ENCODE data around the gene CDIPT. TPM values are rescaled to one million over a fixed set of nuclear protein-coding genes. Genes with fewer than 3 reads are reported as not detected.

The CDIPT gene
- total RNA-seq, 1 experiment from 2014 or later: 60.5 TPM

- intact Hi-C loops (cut with micrococcal nuclease): no loop called here
- TF ChIP-seq EZH2 (IDR thresholded peaks at IDR 0.05; ENCODE audit: low read length, unreplicated experiment): no peak
- TF ChIP-seq, protein P1, sequence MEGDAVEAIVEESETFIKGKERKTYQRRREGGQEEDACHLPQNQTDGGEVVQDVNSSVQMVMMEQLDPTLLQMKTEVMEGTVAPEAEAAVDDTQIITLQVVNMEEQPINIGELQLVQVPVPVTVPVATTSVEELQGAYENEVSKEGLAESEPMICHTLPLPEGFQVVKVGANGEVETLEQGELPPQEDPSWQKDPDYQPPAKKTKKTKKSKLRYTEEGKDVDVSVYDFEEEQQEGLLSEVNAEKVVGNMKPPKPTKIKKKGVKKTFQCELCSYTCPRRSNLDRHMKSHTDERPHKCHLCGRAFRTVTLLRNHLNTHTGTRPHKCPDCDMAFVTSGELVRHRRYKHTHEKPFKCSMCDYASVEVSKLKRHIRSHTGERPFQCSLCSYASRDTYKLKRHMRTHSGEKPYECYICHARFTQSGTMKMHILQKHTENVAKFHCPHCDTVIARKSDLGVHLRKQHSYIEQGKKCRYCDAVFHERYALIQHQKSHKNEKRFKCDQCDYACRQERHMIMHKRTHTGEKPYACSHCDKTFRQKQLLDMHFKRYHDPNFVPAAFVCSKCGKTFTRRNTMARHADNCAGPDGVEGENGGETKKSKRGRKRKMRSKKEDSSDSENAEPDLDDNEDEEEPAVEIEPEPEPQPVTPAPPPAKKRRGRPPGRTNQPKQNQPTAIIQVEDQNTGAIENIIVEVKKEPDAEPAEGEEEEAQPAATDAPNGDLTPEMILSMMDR (conservative IDR thresholded peaks at IDR 0.05; ENCODE audit: low read depth, low read length): no peak
- TF ChIP-seq EZH2phosphoT487 (IDR thresholded peaks at IDR 0.05; ENCODE audit: borderline replicate concordance, low read length): no peak
- Histone ChIP-seq H3K36me3 (ENCODE audit: low read depth, low read length) (no peaks in the 10 kb centered on the region), H3K4me1 (ENCODE audit: insufficient read depth, low read length) (no peaks in the 10 kb centered on the region), H3K27ac (ENCODE audit: low read length) (no peak overlapping the region), H3K9ac (ENCODE audit: low read length) (no peak overlapping the region), H3K4me3 (ENCODE audit: low read length) (no peak overlapping the region), H3K79me2 (ENCODE audit: low read length) (no peaks in the 10 kb centered on the region), H3K9me3 (ENCODE audit: low read length) (no peaks in the 10 kb centered on the region), H4K20me1 (ENCODE audit: low read length) (no peaks in the 10 kb centered on the region), H3K27me3 (ENCODE audit: low read length) (no peaks in the 10 kb centered on the region), H3K9me2 (replicated peaks; ENCODE audit: low read length) (no peaks in the 10 kb centered on the region), H3K4me2 (ENCODE audit: low read length) (no peak overlapping the region), H2AFZ (ENCODE audit: low read length) (no peak overlapping the region), H3F3A (ENCODE audit: low read length, unreplicated experiment) (no peaks in the 10 kb centered on the region)
- CTCF ChIA-PET: no interaction called here
- POLR2A ChIA-PET (ENCODE audit: unreplicated experiment): no interaction called here
- ATAC-seq (no peak), DNase-seq (no peak)
- no TSS peak for BruUV-seq (replicated peaks)
Measured at GRCh38 chr16:29841631-29842030, 21.4 kb downstream of the CDIPT start.

DNA sequence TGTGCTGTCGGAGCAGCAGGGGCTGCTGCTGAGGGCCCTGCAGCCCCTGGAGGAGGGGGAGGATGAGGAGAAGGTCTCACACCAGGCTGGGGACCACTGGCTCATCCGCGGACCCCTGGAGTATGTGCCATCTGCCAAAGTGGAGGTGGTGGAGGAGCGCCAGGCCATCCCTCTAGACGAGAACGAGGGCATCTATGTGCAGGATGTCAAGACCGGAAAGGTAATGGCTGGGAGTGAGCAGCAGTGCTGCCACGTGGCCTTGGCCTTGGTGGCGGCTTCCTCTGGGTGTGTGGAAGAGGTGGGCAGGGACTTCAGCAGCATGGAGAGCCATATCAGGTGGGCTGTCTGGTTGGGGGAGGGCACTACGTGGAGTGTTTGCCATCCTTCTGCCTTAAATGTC is 22.8 kb downstream of the CDIPT start:
- ChIA-PET CTCF (no interaction called here), POLR2A (ENCODE audit: unreplicated experiment) (no interaction called here)
- Histone ChIP-seq H3K9me2 (replicated peaks; ENCODE audit: low read length) (no peaks in the 10 kb centered on the region), H3K27ac (ENCODE audit: low read length) (no peak overlapping the region), H4K20me1 (ENCODE audit: low read length) (no peaks in the 10 kb centered on the region), H3K27me3 (ENCODE audit: low read length) (no peaks in the 10 kb centered on the region), H3K9ac (ENCODE audit: low read length) (no peak overlapping the region), H3F3A (ENCODE audit: low read length, unreplicated experiment) (no peaks in the 10 kb centered on the region), H3K36me3 (ENCODE audit: low read depth, low read length) (no peaks in the 10 kb centered on the region), H3K4me1 (ENCODE audit: insufficient read depth, low read length) (no peaks in the 10 kb centered on the region), H3K4me3 (ENCODE audit: low read length) (no peak overlapping the region), H3K4me2 (ENCODE audit: low read length) (no peak overlapping the region), H3K9me3 (ENCODE audit: low read length) (no peaks in the 10 kb centered on the region), H3K79me2 (ENCODE audit: low read length) (no peaks in the 10 kb centered on the region), H2AFZ (ENCODE audit: low read length) (no peak overlapping the region)
- DNase-seq: no peak
- ATAC-seq: no peak
- TF ChIP-seq EZH2phosphoT487 (IDR thresholded peaks at IDR 0.05; ENCODE audit: borderline replicate concordance, low read length) (no peak), EZH2 (IDR thresholded peaks at IDR 0.05; ENCODE audit: low read length, unreplicated experiment) (no peak)
- TF ChIP-seq, protein P1 (conservative IDR thresholded peaks at IDR 0.05; ENCODE audit: low read depth, low read length): no peak
- no TSS peak for BruUV-seq (replicated peaks)
- intact Hi-C loops (cut with micrococcal nuclease): no loop called here

DNA sequence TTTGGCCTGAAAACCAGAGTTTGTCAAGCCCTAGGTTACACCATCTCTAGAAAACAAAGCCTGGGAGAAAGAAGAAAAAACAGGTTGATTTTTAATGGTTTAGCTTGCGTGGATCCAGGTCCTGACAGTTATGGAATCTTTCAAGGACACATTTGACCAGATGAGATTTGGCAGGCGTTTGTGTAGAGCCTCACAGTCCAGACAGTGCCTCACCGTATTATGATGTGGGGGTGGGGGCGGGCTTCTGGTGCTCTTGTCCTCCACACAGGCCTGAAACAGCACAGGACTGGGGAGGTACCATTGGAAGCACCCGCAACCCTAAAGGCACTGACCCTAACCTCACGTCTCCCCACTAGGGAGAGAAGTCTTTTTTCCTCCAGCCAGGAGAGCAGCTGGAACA is 23.2 kb downstream of the CDIPT start:
- no peak for DNase-seq
- Histone ChIP-seq H3K9ac (ENCODE audit: low read length) (no peak overlapping the region), H4K20me1 (ENCODE audit: low read length) (no peaks in the 10 kb centered on the region), H3K9me2 (replicated peaks; ENCODE audit: low read length) (no peaks in the 10 kb centered on the region), H3K36me3 (ENCODE audit: low read depth, low read length) (no peaks in the 10 kb centered on the region), H3K4me3 (ENCODE audit: low read length) (no peak overlapping the region), H3K79me2 (ENCODE audit: low read length) (no peaks in the 10 kb centered on the region), H3K27me3 (ENCODE audit: low read length) (no peaks in the 10 kb centered on the region), H3K27ac (ENCODE audit: low read length) (no peak overlapping the region), H3F3A (ENCODE audit: low read length, unreplicated experiment) (no peaks in the 10 kb centered on the region), H2AFZ (ENCODE audit: low read length) (no peak overlapping the region), H3K9me3 (ENCODE audit: low read length) (no peaks in the 10 kb centered on the region), H3K4me1 (ENCODE audit: insufficient read depth, low read length) (no peaks in the 10 kb centered on the region), H3K4me2 (ENCODE audit: low read length) (no peak overlapping the region)
- BruUV-seq (replicated peaks): no TSS peak
- ChIA-PET CTCF (interaction anchor here (0.7 kb wide), 1 partner anchor 31 kb away, joined by 6 read pairs; no protein-coding TSS in a partner anchor), POLR2A (ENCODE audit: unreplicated experiment) (no interaction called here)
- no peak for ATAC-seq
- TF ChIP-seq, protein P1 (conservative IDR thresholded peaks at IDR 0.05; ENCODE audit: low read depth, low read length): no peak
- no peak for TF ChIP-seq EZH2 (IDR thresholded peaks at IDR 0.05; ENCODE audit: low read length, unreplicated experiment)
- TF ChIP-seq EZH2phosphoT487 (IDR thresholded peaks at IDR 0.05; ENCODE audit: borderline replicate concordance, low read length): no peak
- intact Hi-C loops (cut with micrococcal nuclease): no loop called here
